DMS53 treated with DMSO at 0.1 percent for 48 hours (cell line): ENCODE measurements around the gene GHDC.
"Not testable (repeated sequence)": the region's sequence is repeated elsewhere in the genome, so short reads cannot be mapped to it uniquely, and the experiment has no call there.

Experiments used
- DNase-seq: peaks from one replicate; lab custom pipeline; 2025; ENCODE audit not compliant: unreplicated experiment; lab: John Stamatoyannopoulos, UW

GHDC gene

GRCh38 chr17:42159796-42160530 lies 34.3 kb downstream of the GHDC start:
- no peak for DNase-seq

DNA sequence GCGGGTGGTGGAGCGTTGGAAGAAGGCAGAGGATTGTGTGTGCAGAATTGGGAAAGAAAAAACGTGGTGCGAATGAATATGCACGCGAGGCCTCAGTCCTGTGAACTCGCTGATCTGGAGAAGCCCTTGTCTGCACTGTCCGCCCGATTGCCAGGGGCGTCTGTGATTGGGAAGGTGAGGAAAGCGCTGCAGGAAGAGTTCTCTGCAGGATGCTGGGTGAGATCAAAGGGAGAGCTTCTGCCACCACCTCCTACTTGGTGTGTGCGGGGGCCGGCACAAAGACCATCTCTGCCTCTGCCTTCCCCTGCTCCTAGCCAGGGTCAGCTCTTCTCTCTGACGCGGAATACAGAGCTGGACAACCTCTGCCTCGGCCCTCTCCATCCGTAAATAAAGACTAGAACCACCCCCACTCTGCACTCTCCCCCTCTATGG lies 38.7 kb downstream of the GHDC start:
- no peak for DNase-seq

GRCh38 chr17:42153919-42154742 lies 40.2 kb downstream of the GHDC start:
- no peak for DNase-seq

DNA sequence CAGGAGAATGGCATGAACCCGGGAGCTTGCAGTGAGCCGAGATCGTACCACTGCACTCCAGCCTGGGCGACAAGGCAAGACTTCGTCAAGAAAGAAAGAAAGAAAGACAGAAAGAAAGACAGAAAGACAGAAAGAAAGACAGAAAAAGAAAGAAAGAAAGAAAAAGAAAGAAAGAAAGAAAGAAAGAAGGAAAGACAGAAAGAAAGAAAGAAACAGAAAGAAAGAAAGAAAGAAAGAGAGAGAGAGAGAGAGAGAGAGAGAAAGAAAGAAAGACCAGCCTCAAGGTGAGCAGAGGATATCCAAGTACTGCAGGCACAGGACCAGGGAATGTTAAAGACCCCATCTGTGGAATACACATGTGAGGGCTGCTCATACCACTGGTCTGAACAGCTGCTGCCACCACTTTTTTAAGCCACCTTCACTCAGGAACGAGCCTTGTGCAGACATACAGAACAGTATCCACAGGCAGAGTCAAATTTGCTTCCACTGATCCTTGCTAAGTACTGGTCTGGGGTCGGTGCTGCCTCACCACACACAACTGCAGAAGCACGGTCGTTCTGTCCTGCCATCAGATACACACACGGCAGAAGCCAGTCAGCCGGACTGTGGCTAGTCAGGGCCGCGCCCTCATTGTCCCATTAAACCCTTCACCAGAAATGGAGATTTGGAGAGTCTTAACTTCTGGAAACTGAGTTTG lies 47.2 kb downstream of the GHDC start:
- no peak for DNase-seq

- DNase-seq, result not testable (repeated sequence)
Observed at GRCh38 chr17:42143138-42143537, 51.2 kb downstream of the GHDC start.

DNA sequence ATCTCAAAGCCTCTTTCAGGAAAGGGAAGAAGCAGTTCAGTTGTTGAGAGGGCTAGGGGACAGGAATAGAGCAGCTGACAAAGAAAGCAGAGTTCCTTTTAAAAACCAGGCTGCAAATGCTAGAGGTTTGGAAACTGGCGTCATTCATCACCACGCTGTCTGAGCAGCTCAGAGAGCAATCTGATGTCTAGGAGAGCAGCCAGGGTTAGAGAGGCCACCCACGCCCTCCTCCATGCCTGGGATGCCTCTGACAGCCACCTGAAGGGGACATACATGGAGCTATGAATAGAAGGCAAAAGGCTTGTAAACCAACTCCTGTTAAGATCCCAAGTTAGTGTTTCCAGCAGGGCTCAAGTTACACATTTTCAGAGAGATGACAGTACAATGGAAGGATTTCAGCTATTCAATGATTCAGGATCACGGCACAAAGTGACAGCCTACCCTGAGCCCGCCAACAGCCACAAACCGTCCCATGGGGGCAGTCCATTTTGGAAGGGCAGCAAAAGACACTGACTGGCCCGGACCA lies 51.9 kb downstream of the GHDC start:
- DNase-seq, result no peak

DNA sequence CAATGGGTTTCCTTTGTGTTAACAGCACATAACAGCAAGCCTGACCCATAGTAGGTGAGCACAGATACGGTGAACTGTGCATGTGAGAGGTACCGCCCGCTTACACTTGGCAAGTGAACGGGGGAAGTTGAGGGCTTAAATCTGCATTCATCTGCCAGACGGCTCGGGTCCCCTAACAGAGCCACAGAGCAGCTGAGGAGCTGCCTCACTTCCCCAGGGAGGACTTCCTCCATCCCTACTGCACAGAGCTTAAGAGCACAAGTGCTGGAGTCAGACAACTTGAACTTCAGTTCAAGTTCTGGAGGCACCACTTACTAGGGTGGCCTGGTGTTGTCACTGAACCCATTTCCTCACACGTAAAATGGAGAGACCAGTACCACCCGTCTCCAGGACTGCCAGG lies 52.9 kb downstream of the GHDC start:
- no peak for DNase-seq

DNA sequence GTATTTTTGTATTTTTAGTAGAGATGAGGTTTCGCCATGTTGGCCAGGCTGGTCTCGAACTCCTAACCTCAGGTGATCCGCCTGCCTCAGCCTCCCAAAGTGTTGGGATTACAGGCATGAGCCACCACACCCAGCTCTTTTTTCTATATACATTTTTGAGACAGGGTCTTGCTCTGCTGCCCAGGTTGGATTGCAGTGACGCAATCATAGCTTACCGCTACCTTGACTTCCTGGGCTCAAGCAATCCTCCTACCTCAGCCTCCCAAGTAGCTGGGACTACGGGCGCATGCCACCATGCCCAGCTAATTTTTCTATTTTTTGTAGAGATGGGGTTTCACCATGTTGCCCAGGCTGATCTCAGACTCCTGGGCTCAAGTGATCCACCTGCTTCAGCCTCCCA lies 53.6 kb downstream of the GHDC start:
- DNase-seq, result not testable (repeated sequence)
